C4-2B (cell line): ENCODE data around the gene POLR2E.
"Not testable (repeated sequence)": the region's sequence is repeated elsewhere in the genome, so short reads cannot be mapped to it uniquely, and the experiment has no call there.

Experiments
- H3K27ac ChIP-seq: fragments of 450-650 bp; 2 replicates; pipeline ENCODE4 v1.5.1; 2017
- ZFX ChIP-seq: fragments of 450-650 bp; IDR thresholded peaks from 2 replicates; pipeline ENCODE4 v1.6.1; 2017
- TF ChIP-seq, protein P1 (sequence below): fragments of 450-650 bp; conservative IDR thresholded peaks from 2 replicates; pipeline ENCODE4 v1.5.1; 2017; ENCODE audit warnings: mild to moderate bottlenecking

Gene POLR2E

DNA sequence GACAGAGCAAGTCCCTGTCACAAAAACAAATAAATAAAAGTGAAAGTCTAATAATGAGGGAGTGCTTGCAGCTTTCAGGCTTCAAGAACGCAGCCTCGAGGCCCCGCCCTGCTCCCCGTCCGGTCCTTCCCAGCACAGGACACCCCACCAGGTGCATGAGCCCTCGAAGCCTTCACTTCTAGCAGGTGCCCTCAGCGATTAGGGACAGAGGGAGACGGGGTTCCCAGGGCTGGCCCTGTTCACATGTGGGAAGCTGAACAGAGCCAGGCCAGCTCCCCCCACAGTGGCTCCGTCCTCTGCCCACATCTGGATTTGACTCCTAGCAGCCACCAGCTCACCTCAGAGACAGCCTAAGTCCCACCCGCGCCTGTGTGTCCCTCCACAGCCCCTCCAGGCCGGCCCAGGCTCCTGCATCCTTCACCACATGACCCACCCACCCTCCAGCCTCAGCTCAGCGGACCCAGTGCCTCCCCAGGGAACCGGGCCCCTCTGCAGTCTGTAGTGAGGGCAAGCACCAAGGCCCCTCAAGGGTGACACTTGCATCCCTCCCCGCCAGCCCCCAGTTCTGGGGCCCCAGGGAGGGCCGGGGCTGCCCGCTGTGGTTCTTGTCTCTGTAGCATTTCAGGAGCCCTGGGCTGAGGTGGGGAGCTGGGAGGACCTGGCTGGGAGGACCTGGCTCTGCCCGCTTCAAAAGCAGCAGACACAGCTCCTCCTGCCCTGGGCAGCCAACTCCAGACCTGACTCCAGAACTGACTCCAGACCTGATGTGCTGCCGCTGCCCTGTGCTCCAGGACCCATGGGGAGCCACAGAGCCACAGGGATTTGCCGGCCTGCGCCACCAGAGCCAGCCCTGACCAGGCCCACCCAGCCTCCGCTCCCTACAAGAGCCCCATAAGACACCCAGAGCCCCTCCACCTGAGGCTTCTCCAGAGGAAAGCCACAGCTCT, 35.9 kb upstream of the POLR2E start:
- no peak for TF ChIP-seq ZFX
- TF ChIP-seq, protein P1, sequence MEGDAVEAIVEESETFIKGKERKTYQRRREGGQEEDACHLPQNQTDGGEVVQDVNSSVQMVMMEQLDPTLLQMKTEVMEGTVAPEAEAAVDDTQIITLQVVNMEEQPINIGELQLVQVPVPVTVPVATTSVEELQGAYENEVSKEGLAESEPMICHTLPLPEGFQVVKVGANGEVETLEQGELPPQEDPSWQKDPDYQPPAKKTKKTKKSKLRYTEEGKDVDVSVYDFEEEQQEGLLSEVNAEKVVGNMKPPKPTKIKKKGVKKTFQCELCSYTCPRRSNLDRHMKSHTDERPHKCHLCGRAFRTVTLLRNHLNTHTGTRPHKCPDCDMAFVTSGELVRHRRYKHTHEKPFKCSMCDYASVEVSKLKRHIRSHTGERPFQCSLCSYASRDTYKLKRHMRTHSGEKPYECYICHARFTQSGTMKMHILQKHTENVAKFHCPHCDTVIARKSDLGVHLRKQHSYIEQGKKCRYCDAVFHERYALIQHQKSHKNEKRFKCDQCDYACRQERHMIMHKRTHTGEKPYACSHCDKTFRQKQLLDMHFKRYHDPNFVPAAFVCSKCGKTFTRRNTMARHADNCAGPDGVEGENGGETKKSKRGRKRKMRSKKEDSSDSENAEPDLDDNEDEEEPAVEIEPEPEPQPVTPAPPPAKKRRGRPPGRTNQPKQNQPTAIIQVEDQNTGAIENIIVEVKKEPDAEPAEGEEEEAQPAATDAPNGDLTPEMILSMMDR: no peak
- no peak overlapping the region for H3K27ac ChIP-seq

DNA sequence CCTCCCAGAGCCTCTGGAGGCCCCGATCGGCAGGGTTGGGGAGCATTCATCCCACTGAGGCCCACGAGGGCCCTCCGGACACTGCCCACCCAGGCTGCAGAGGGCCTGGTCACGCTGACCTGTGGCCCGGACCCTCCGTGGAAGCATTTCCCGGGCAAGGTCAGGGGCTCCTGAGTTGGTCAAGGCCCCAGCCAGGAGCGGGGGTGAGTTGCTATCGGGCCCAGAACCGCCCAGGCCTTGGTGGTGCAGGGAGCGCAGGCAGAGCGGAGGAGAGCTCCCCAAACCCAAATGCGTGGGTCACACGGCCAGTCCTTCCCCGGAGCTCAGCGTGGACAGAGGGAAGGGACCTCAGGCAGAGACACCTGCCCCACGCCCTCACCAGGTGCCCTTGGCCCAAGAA, 34.4 kb upstream of the POLR2E start:
- TF ChIP-seq, protein P1: no peak
- no peak for TF ChIP-seq ZFX
- H3K27ac ChIP-seq: no peak overlapping the region

DNA sequence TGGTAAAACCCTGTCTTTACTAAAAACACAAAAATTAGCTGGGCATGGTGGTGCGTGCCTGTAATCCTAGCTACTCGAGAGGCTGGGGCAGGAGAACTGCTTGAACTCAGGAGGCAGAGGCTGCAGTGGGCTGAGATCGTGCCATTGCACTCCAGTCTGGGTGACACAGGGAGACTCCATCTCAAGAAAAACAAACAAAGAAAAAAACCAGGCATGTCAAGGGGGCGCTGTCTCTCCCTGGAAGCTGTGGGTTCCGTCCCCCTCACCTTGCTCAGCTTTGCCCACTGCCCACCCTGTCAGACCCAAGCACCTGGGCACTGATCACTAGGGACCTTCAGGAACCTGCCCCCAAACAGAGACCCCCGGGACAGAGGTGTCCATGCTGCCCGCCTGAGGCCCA, 33.9 kb upstream of the POLR2E start:
- not testable (repeated sequence) for H3K27ac ChIP-seq

DNA sequence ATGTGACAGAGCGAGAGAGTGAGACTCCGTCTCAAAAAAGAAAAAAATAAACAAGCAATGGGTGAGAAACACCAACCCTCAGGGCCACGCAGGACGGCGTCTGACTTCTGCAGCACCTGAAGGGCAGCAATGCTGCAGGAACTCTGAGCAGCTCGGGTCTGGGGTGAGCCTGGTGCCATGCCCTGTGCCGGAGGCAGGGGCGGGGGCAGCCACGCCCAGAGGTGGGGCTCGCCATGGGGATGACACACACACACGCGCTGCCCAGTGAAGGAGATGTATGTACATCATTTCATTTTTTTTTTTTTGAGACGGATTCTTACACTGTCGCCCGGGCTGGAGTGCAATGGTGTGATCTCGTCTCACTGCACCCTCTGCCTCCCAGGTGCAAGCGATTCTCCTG, 32.9 kb upstream of the POLR2E start:
- TF ChIP-seq, protein P1: no peak
- no peak for TF ChIP-seq ZFX
- H3K27ac ChIP-seq: no peak overlapping the region

DNA sequence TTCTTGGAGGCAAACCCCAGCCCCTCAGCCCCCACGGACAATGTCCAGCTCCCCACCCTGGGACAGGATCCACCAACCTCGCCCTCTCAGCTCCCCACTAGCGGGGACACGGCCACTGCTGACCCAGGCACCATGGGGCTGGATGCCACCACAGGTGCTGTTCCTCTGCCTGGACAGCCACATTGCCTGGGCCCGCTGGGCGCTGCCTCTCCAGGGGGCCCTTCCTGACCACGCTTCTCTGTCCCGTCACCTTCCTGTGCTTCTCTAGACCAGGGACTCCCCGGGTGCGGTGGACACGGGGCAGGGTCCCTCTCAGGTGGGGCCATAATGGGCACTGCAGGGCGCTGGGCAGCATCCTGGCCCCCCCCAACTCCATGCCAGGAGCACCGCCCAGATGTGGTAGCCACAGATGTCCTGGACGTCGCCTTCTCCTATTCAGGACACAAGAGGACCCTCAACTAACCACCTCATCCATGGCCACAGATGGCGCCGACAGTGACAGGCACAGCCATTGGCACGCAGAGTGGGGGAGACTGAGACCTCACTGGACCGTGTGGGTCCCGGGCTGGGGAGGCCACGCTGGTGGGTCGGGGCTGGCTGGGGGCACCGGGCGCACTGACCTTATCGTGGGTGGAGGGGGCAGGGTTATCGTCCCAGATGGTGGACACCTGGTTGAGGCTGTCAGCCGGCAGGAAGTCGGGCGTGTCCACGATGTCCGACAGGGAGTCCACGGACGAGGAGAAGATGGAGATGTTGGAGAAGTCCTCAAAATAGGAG, 32.0 kb upstream of the POLR2E start:
- TF ChIP-seq, protein P1: no peak
- no peak for TF ChIP-seq ZFX

DNA sequence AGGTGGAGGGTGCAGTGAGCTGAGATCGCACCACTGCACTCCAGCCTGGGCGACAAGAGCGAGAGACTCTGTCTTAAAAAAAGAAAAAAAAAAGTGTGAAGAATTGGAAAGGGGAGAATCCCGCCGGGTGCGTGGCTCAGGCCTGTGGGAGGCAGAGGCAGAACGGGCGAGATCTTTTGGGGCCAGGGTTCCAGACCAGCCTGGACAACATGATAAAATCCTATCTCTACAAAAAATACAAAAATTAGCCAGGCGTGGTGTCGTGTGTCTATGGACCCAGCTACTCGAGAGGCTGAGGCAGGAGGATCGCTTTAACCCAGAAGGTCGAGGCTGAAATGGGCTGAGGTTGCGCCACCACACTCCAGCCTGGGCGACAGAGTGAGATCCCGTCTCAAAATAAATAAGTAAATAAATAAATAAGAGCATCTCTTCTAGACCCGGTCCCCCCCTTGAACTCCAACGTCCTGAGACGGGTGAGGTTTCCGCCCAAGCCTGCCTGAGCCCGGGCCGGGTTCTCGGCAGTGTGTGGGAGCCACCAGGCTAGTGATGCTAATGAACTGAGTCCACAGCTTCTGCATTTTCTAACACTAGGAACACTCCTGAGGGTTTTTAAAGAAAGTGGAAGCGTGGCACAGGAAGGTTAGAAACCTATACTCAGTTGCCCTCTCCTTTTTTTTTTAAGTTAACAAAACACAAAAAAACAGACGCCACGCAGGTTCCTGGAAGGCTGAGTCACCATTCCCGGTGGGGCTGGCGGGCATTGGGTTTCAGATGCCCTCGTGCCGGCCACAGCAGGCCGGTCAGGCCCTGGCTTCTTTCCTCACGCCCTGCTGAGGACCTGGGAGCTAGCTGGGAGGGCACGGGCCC, 30.7 kb upstream of the POLR2E start:
- H3K27ac ChIP-seq: no peak overlapping the region
- TF ChIP-seq ZFX: no peak

More for the DNA sequence above, 32.0 kb upstream of the POLR2E start:
- H3K27ac ChIP-seq: no peak overlapping the region

DNA sequence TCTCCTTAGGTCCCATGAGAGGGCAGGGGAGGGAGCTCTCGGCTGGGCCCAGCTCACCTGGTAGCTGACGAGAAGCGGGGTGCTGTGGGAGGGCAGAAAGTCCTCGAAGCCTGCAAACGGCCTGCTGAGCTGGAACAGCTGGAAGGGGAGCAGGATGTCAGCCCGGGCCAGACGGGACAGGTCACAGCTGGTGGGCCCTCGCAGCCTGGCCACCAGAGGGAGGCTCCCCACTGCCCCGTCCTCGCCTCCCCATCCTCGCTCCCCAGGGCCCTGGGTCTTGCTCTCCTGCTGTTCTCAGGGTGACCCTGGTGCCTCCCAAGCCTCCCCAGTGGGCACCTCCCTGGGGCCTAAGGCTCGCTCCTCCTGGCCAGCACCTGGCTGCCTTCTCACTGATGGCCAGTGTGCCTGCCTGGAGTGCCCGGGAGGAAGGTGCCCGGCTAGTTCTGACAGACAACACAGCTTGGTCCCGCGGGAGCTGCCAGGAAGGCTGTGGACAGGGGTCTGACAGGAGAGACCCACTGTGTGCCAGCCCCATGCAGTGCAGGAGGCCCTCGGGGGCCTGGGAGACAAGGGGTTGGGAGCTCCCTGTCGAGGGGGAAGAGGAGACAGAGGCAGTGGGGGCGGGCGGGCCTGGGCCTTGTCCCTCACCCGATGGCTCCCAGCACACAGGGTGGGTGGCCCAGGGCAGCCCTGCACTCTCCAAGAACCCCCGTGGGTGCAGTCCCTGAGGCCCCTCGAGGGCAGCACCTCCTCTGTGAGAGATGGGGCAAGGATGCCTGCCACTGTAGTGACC, 28.9 kb upstream of the POLR2E start:
- no peak overlapping the region for H3K27ac ChIP-seq
- no peak for TF ChIP-seq ZFX

DNA sequence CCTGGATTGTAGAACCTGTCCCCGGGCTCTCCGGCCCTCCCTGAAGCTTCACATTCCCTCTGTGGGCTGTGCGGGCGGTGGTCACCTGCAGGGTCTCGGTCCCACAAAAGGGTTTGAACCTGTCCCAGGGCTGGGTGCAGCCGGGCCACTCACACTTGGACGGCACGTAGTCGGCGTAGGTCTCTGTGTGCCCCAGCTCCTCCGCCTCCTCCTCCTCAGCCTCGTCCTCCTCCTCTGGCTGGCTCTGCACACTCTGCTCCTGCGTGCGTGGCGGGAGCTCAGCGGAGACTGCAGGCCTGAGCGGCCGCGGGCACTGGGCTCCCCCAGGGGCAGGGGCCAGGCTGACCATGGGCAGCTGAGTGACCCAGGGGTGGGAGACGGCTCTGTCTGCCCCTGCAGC, 28.2 kb upstream of the POLR2E start:
- H3K27ac ChIP-seq: no peak overlapping the region

More for the DNA sequence above, 28.2 kb upstream of the POLR2E start:
- no peak for TF ChIP-seq ZFX
- TF ChIP-seq, protein P1: no peak
